ENCODE measurements around the gene GULP1. TPM values are rescaled to one million over a fixed set of nuclear protein-coding genes. Genes with fewer than 3 reads are reported as not detected.

Gene GULP1
- total RNA-seq, 1 experiment from 2014 or later, result 32.9 TPM

DNA sequence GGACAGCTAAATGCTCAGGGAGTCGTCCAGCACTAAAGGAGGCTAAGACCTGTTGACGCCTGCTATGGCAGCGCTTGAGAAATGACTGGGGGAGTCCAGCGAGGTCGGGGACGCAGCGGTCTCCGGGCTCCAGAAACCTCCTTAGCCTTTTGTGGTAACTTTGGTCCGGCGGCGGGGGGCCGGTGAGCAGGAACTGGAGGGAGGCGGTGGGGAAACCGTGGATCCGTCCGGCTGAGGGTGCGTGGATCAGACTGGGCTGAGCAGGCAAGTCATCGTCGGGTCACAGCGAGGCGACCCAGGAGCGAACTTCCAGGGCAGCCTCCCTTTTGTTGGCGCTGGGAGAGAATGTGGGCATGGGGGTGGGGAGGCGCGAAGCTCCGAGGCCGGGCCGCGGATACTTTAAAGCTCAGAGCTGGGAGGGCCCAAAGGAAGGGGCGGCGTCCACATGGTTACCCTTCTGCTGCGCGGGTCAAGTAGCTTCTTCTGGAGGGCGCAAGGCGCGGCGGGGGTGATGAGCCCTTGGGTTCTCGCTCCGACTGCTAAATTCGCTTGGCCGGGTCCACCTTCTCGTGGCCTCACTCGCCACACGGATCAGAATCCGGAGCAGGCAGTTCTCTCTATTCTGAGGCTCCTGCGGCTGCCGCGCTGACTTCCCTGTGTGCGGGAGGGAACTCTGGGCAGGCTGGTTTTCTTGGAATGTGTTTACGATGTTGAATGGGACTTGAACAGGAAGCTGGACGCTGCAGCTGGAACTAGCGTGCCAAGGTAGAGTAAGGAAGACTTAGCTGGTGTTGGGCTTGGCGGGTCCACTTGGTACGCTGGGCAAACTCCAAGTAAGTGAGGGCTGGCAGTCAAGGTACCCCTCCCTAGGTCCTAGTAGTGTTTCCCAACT is 920 bp downstream of the GULP1 start:
- peak; percentile 83 for DNase-seq (ENCODE audit: low read depth)

DNA sequence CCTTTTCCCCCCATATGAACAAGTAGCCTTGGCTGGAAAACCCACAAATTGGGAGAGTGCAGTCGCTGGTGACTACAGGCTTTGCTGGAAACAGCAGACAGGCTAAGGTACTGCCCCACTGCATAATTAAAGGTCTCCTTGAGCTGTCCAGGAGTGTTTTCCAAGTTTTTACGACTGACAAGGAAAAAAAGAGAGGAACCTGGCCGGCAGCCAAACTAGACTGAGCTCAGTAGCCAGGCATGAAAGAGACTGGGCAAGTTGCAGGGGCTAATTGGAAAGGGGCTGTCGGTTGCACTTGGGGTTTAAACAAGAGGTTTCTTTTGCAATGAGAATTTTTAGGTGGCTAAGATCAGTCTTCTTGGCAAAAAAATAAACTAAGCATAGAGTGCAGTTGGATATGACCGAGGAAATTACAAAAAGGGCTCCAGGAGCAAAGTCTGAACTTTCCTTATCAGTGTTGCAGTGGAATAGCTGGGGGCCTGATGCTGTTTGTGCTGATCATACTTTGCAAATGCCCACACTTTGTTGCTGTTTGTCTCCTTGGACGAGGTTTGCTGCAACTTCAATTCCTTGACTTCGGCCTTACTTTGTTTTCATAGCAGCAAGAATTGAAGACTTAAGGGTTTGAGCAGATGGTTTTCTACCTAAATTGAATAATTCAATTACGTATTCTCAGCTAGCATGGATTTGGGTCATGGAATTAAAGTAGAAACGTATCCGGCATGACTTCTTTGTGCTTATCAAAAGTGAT is 2.1 kb downstream of the GULP1 start:
- peak; percentile 68 for DNase-seq (ENCODE audit: low read depth)

DNA sequence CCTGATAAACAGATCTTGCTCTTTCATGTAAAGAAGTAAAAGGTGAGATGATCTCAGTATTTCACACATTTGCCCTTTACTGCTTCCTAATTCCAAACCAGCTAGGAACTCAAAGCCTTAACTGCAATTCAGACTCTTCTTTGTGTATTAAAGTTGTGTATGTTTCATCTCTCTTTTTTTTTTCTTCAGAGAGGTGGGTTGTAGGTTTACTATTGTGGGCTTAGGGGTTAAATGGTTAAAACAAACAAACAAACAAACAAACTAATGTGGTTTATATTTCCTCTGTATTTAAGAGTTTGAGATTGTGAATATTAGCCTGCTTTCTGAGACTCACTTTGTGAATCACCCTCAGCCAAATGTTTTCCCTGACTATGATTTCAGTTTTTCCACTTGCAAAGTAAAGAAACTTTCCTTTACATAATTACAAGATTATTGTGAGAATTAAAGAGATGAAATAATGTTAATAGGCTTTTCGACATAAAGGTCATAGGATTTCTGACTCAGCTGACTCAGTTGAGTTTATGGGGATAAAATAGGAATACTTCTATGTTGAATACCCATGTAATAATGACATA is 2.8 kb downstream of the GULP1 start:
- peak; percentile 7 for DNase-seq (ENCODE audit: low read depth)

DNA sequence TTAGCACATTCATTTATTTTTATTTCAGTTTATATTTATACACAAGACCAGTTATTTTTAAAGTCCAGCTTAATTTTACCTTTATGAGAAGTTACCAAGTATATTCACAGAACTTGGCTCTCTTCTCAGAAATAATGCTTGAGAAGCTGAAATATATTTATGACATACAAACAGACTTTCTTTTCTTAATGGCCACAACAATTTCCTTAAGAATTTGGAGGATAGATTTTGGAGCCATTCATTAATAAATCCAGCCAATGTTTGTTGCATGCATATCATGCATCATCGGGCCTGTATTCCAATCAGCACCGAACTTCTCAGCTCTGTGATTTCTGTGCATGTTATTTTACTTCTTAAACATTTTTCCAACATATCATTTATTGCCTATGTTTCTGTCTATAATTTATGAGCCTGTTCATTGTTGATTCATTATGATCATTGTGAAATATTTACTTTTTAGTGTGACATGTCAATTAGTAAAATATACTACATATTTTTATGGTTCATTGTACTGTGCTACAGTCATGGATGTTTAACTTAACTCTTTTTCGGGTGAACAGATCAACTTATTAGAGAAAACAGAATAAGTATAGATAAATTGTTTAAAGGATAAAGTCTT is 3.5 kb downstream of the GULP1 start:
- DNase-seq (ENCODE audit: low read depth), result no peak

DNA sequence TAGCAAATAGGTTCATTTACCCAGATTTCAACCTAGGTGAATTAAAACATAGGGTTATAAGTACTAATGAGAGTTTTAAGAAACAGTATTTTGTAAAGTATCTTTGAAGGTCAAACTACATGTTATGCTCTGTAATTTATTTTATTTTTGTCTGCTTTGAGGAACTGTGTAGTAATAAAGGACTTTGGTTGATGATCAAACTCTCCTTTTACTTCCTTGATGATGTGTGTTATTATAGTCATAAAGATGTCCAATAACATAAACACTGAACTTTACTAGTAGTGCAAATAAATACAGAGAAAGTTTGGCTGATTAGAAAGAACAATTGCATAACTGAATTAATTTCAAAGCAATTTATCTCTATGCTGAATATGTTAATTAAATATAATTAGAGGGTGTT is 6.3 kb downstream of the GULP1 start:
- no peak for DNase-seq (ENCODE audit: low read depth)

DNA sequence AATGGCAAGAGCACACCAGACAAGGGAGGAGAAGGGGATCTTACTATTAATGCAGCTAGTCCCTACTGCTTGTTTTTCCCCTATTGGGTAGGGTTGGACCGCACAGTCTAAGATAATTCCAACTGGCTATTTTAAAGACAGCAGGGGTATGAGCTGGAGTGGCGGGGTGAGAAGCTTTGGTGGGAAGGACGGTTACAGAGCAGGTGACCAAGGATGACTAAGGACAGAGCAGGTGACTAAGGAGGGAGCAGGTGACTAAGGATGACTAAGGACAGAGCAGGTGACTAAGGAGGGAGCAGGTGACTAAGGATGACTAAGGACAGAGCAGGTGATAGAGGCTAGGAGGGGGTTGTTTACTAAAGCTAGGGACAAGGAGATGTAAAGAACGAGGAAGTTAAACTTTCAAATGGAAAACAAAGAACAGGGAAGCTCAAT is 7.3 kb downstream of the GULP1 start:
- peak; percentile 23 for DNase-seq (ENCODE audit: low read depth)

DNA sequence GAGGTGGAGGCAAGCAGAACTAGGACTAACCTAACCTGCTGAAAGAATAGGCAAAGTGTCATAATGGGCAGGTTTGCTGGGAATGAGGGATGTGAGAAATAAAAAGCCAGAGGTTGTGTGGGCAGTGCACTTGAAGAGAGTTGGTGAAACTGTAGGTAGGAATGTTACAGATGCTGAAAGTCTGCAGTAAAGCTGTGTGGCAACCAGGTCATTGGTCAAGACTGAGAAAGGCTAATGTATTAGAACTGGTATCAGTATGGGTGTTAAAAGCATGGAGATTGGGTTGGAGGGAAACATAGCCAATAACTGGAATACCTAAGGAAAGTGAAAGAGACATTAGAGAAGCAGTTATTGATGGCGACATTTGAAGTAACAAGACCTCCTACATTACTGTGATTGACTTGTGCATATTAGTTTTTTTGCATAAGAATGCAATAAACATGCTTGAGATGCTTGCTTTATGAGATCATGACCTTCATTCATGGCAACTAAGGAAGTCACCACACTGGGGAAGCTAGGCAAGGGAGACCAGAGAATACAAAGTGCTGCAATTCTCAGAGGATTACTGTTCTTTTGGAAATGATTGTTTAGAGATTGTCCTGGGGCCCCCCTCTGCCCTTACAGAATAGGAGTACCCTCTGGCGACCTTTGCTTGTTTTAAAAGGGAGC is 11.8 kb downstream of the GULP1 start:
- peak; percentile 74 for DNase-seq (ENCODE audit: low read depth)

DNA sequence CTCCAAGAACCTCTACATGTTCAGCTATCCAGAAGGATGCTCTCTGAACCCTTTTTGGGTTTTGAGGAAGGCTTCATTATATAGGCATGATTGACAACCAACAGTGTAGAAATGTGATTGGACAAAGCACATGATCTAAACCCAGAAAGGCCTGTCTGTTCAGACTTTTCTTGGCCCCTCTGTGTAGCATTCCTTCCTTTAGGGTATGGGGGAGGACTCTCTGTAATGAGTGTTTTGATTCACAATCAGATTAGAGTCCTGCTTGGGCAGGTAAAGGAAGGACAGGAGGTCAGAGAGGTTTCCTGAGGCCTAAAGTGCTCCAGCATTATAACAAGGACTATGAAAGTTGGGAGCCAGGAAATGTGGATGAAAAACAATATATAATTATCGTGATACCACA is 13.6 kb downstream of the GULP1 start:
- DNase-seq (ENCODE audit: low read depth), result no peak

DNA sequence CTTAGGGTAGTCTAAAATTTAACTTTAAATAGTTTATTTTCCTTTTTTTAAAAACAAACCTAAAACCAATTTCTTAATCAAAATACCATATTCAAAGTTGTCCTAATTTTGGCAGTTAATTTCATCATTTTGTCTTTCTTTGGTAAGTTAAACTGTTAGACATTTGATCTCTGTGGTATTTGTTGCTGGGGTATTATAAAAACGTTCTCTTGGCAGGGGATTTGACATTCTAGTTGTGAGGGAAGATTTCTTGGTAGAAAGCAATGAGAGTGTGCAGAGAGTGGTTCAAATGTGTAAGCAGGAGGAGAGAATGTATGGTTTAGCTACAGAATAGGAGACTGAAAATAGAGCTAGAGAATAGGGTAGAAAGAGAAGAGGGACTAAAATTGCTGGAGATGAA is 14.6 kb downstream of the GULP1 start:
- peak; percentile 11 for DNase-seq (ENCODE audit: low read depth)

DNA sequence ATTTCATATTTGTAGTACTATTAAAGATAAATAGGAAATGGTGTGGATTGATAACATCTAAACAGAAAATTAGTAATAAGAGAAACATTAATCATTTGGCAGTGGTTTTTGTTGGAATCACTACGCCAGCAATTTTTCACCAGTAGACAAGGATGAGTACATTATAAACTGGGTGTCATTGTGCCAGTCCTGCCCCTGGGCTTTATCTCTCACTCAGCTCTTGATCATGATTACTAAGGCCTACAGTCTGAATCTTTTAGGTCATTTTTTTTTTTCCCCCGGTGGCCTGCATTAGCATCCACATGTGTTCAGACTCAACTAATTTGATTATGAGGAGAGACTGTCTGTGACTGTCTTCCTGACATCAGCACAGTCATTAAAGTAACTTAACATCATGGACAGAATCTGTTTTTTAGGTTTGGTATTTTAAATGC is 16.2 kb downstream of the GULP1 start:
- DNase-seq (ENCODE audit: low read depth), result no peak

DNA sequence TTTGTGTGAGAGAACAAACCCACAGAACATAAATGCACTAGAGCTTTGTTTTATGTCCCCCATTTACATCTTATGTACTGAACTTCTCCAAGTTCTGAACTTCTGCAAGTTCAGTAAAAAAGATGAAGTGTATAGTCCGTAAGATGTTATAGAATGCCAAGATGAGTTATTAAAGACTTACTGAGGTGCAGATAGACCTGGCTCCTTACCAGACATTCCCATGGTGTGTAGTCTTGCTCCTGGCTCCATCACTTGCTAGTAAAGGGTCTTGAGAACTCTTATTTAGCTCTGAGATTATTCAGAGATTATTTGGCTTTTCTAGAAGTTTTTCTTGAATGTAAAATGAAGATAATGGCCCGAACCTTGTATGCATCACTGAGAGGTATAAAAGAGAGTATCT is 16.8 kb downstream of the GULP1 start:
- no peak for DNase-seq (ENCODE audit: low read depth)

DNA sequence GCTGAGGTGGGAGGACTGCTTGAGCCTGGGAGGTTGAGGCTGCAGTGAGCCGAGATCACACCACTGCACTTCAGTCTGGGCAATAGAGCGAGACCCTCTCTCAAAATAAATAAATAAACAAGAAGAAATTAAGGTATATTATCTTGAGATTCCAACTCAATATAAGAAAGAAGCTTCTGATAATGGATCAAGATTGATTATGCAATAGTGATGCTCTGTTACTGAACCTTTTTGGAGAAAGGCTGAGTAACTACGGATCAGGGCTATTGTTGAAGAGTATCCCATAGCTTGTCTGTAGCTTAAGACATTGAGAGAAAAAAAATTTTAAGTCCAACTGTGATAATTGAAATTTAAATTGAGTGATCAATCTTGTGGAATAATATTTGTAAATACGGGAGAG is 17.7 kb downstream of the GULP1 start:
- no peak for DNase-seq (ENCODE audit: low read depth)

DNA sequence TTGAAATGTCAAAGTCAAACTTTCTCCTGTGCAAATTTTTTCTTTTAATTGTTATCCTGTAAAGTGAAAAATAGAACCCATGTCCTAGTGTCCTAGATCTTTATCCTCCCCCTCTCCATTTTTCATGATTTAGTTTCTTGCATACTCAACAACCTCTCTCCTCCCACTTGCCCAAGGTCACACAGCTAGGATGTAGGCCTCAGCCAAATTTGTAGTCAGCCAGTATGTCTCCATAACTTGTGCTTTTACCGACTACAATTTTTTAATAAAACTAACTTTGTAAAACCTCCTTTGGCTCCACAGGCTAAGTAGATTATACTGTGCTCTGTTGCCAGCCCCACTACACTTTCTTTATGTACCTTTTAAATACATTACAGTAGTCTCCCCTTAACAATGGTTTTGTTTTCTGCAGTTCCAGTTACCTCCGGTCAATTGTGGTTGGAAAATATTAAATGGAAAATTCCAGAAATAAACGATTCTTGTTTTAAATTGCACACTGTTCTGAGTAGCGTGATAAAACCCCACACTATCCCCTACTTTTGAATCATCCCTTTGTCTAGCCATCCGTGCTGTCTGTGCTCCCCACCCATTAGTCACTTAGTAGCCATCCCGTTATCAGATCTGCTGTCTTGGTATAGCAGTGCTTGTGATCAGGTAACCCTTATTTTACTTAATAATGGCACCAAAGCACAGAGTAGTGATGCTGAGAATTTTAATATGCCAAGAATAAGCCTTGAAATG is 22.8 kb downstream of the GULP1 start:
- DNase-seq (ENCODE audit: low read depth), result no peak

DNA sequence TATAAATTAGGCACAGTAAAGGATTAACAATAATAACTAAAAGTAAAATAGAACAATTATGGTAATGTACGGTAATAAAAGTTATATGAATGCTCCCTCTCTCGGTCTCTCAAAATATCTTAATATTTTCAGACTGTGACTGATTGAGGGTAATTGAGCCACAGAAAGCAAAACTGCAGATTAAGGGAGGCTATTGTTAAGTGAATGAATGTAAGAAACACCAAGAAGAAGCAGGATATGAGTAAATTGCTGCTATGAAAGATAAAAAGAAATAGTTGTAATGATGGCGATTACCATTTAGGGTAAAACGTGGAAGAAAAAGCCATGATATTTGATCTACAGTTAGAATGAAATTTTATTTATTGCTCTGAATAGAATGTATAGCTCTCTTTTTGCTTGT is 24.1 kb downstream of the GULP1 start:
- no peak for DNase-seq (ENCODE audit: low read depth)

DNA sequence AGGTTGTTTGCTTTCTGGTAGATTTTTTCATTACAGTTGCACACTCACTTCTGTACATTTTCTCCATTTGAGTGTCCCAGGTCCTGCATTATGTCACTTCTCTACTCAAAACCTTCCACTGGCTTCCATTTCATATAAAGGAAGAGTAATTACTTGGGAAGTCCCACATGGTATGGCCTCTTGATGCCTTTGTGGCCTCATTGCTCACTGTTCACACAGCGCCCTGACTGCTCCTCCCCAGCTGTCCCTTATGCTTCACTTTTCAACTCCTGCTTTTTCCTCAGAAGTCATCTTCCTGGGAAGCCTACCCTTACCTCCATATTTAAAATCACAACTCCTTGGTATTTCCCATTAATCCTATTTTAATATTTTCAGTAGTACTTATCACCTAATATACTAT is 24.7 kb downstream of the GULP1 start:
- DNase-seq (ENCODE audit: low read depth), result no peak

DNA sequence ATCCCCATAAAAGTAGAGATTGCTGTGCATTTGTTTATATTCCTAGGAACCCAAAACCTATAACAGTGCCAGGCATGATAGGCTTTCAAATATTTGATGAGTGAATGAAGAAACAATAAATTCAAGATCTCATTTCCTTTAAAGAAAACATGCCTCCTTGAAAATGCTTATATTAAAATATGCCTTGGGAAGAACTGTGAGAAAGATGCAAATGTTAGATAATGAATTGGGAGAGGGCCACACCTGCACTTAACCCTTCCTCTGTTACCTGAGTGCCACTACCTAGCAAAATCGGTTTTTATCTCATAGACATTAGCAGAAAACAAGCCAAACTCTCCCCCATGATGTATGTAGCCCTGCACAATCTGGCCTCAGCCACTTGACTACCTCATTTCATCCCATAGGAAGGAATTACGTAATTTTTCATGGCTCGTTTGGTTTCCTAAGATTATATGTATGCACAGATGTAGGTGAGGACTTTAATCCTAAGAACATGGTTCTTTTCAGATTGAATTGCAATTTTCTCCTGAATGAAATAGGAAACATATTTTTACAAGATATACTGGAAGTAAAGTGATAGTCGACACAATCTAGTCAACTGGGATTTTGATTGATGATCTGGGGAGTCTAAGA is 25.2 kb downstream of the GULP1 start:
- no peak for DNase-seq (ENCODE audit: low read depth)

DNA sequence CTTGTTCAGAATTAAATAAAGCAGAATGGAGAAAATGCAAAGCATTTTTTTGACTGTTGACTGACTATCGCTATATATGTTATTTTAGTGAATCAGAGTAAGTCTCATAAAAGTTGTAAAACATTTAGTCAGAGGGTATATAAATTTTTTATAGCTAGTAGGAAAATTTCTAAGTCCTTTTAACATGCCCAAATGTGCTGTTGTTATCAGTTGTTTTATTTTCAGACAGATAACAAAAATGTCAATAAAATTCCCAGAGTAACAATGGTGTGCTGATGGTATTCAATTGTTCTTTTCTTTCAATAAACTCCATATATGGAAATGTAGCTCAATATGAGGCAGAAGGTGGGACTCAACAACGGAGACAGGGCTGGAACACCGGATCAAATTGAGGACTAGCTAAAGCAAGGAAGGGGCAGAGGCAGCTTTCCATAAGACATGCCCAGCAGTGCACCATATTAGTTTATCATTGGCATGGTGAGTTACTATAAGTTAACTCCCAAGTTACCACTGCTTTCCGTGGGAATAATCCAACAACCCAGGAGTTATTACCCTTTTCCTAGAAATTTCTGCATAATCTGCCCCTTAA is 26.6 kb downstream of the GULP1 start:
- DNase-seq (ENCODE audit: low read depth), result no peak

DNA sequence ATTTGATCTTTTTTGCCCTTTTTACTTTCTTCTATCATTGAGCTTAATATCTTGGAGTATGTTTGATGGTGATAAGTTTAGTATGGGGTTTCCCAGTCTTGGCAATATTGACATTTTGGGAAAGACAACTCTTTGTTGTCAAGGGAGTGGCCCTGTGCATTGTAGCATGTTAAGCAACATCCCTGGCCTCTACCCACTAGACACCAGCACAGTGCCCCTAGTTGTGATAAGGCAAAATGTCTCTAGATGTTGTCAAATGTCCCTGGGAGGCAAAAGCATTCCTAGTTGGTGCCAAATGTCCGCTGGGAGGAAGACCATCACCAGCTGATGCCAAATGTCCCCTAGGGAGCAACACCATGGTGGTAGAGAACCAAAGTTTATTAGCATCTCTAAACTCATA is 28.2 kb downstream of the GULP1 start:
- no peak for DNase-seq (ENCODE audit: low read depth)

DNA sequence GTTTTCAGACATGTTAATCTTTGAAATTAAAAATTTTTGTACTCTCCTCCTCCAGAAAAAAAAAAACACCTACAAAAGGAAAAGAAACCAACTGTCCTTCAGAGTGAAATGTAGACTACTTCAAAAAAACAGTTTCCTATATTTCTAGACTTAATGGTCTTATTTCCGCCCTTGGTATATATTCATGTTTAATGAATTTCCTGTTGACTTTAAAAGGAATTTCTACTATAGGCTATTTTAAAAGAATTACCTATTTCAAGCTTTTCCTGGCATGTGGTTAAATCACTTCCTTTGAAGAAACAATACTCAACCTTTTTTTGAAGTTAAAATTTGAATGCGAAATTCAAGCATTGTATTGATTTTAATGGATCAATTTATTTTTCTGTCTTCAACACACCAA is 29.2 kb downstream of the GULP1 start:
- no peak for DNase-seq (ENCODE audit: low read depth)
